HG03103 (cell line): Measurements from ENCODE around the gene HOXC12.

Experiments
- ATAC-seq: cut with Tn5 transposase; IDR thresholded peaks from one replicate; pipeline ENCODE4 v1.9.1; 2021; ENCODE audit warnings: low read depth; ENCODE audit not compliant: unreplicated experiment

Gene HOXC12

GRCh38 chr12:53939141-53940108 lies 15.3 kb upstream of the HOXC12 start:
- no peak for ATAC-seq

GRCh38 chr12:53940443-53941014 lies 14.2 kb upstream of the HOXC12 start:
- no peak for ATAC-seq

- no peak for ATAC-seq
Measured at GRCh38 chr12:53941187-53941586, 13.5 kb upstream of the HOXC12 start.

GRCh38 chr12:53941750-53942149 lies 13.0 kb upstream of the HOXC12 start:
- no peak for ATAC-seq

- no peak for ATAC-seq
Measured at GRCh38 chr12:53942467-53942997, 12.2 kb upstream of the HOXC12 start.

- no peak for ATAC-seq
Measured at GRCh38 chr12:53944209-53944608, 10.5 kb upstream of the HOXC12 start.

- no peak for ATAC-seq
Measured at GRCh38 chr12:53944907-53945847, 9.5 kb upstream of the HOXC12 start.

GRCh38 chr12:53947743-53948142 lies 7.0 kb upstream of the HOXC12 start:
- no peak for ATAC-seq

- no peak for ATAC-seq
Measured at GRCh38 chr12:53948650-53949593, 5.8 kb upstream of the HOXC12 start.

GRCh38 chr12:53949631-53950436 lies 4.9 kb upstream of the HOXC12 start:
- no peak for ATAC-seq

GRCh38 chr12:53950437-53950773 lies 4.3 kb upstream of the HOXC12 start:
- no peak for ATAC-seq

GRCh38 chr12:53950789-53951576 lies 3.7 kb upstream of the HOXC12 start:
- ATAC-seq, result no peak

GRCh38 chr12:53951577-53952334 lies 2.9 kb upstream of the HOXC12 start:
- no peak for ATAC-seq

GRCh38 chr12:53952335-53952694 lies 2.4 kb upstream of the HOXC12 start:
- no peak for ATAC-seq

GRCh38 chr12:53952871-53953734 lies 1.6 kb upstream of the HOXC12 start:
- no peak for ATAC-seq
